ENCODE results near the gene GBP1. TPM values are rescaled to one million over a fixed set of nuclear protein-coding genes. Genes with fewer than 3 reads are reported as not detected.

GBP1 gene
- total and polyA plus RNA-seq, 2 of the 8 experiments (the other 6 are each of a cell fraction or from before 2014, with no cell fraction given) = not detected

DNA sequence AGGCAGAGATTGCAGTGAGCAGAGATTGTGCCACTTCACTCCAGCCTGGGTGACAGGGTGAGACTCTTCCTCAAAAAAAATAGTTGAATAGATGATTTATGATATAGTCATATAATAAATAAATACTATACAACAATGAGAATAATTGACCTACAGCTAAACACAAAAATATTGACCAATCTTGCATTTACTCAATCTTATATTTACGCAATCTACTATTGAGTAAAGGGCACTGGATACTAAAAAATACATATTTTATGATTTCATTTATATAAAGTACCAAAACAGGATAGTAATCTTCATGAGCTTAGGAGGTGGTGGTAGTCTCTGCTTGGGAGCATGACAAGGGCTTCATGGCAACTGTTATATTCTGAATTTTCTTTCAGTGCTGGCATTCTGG lies 23.3 kb downstream of the GBP1 start:
- Histone ChIP-seq H3K36me3 (ENCODE audit: control insufficient read depth in 2 of 4, insufficient read depth in 4 of 4, low read length in 3 of 4) (no peaks in the 10 kb centered on the region), H3K9me3 (ENCODE audit: insufficient read depth in 2 of 2, low read depth in 1 of 2, low read length in 1 of 2) (peaks cover 8 to 14% of the 10 kb centered on the region in 2 experiments; a peak in 3 of 4 replicates), H2AFZ (ENCODE audit: low read length) (no peak overlapping the region), H3K4me2 (ENCODE audit: insufficient read depth in 1 of 2, low read depth in 2 of 2, low read length in 2 of 2) (no peak overlapping the region), H3K23ac (ENCODE audit: insufficient read length) (no peak overlapping the region), H3K79me1 (ENCODE audit: low read depth, low read length) (no peaks in the 10 kb centered on the region), H3K23me2 (ENCODE audit: low read depth, low read length) (0 out of 2 replicates have a peak, but pooled peaks cover 3% of the 10 kb centered on the region), H2BK12ac (ENCODE audit: low read depth, low read length) (no peak overlapping the region), H2BK5ac (ENCODE audit: low read depth, low read length) (no peak overlapping the region), H4K20me1 (replicated peaks in 1 of 2; ENCODE audit: control insufficient read depth in 1 of 2, insufficient read depth in 2 of 2, low read length in 2 of 2) (no peaks in the 10 kb centered on the region), H3K27ac (ENCODE audit: low read depth, low read length) (no peak overlapping the region), H3K14ac (ENCODE audit: insufficient read length) (no peak overlapping the region), H3K4ac (replicated peaks; ENCODE audit: insufficient read length, low read depth, low read length) (no peak overlapping the region), H2BK120ac (replicated peaks; ENCODE audit: low read depth, low read length) (no peak overlapping the region), H3K56ac (replicated peaks; ENCODE audit: insufficient read length, low read depth, low read length) (no peak overlapping the region), H4K8ac (ENCODE audit: extremely low read depth, insufficient read depth, low read length) (no peak overlapping the region), H3K9ac (replicated peaks in 1 of 4; ENCODE audit: extremely low read depth in 1 of 4, low read depth in 3 of 4, low read length in 3 of 4) (no peak overlapping the region), H3K18ac (ENCODE audit: extremely low read depth, low read length) (no peak overlapping the region), H2BK20ac (ENCODE audit: low read length) (no peak overlapping the region), H3K27me3 (replicated peaks in 1 of 4; ENCODE audit: control insufficient read depth in 3 of 4, extremely low read depth in 1 of 4, insufficient read depth in 3 of 4, low read length in 3 of 4) (no peaks in the 10 kb centered on the region), H3K4me1 (replicated peaks in 1 of 4; ENCODE audit: control insufficient read depth in 3 of 4, insufficient read depth in 4 of 4, low read length in 3 of 4) (no peaks in the 10 kb centered on the region), H2AK5ac (ENCODE audit: low read depth, low read length) (no peak overlapping the region), H3K4me3 (ENCODE audit: extremely low read depth in 1 of 4, insufficient read depth in 2 of 4, low read depth in 3 of 4, low read length in 4 of 4) (no peak overlapping the region), H3K79me2 (ENCODE audit: control insufficient read depth in 1 of 2, insufficient read depth in 2 of 2, low read length in 2 of 2) (no peaks in the 10 kb centered on the region), H4K5ac (ENCODE audit: insufficient read length, low read depth, low read length) (no peak overlapping the region), H4K91ac (replicated peaks; ENCODE audit: insufficient read length, low read length) (no peak overlapping the region), H2BK15ac (ENCODE audit: low read length) (no peak overlapping the region)
- ChIA-PET POLR2A (ENCODE audit: partially characterized antibody) (no interaction called here), CTCF (ENCODE audit: partially characterized antibody) (interaction anchor here (1.0 to 2.2 kb wide), 2 partner anchors 8 to 10 kb away, joined by 3 to 6 read pairs; no protein-coding TSS in a partner anchor)
- TF ChIP-seq KDM1A (IDR thresholded peaks at IDR 0.05; ENCODE audit: borderline replicate concordance, low read length) = no peak
- no peak for TF ChIP-seq SP1 (IDR thresholded peaks at IDR 0.05; ENCODE audit: low read depth, low read length)
- TF ChIP-seq JUND (IDR thresholded peaks at IDR 0.05; ENCODE audit: low read length) = no peak
- TF ChIP-seq TAF7 (optimal IDR thresholded peaks at IDR 0.05; ENCODE audit: borderline replicate concordance, low read depth, low read length) = no peak
- TF ChIP-seq HDAC2 (IDR thresholded peaks at IDR 0.05; ENCODE audit: borderline replicate concordance in 1 of 2, low read depth in 2 of 2, low read length in 2 of 2) = no peak
- TF ChIP-seq CBX8 (IDR thresholded peaks at IDR 0.05; ENCODE audit: borderline replicate concordance, low read depth, low read length) = no peak
- TF ChIP-seq SP2 (IDR thresholded peaks at IDR 0.05; ENCODE audit: low read length) = no peak
- 86% methylated on average over 1 of the region's 1 CpG; no CpG with 5 or more reads in 1 of the 2 experiments for WGBS, 2 experiments (ENCODE audit: extremely low coverage in 1 of 2, insufficient coverage in 1 of 2, insufficient read length in 1 of 2, insufficient replicate concordance in 2 of 2, low coverage in 1 of 2, low lambda C conversion rate in 2 of 2, missing lambda C conversion rate in 1 of 2)
- no peak for FAIRE-seq
- no peak for DNase-seq (ENCODE audit: low read depth in 1 of 2, low spot score in 2 of 2)
